ENCODE measurements around the gene PRKACB.

Gene PRKACB

GRCh38 chr1:84159533-84160240, 15.6 kb downstream of the PRKACB start:
- no peak for DNase-seq

DNA sequence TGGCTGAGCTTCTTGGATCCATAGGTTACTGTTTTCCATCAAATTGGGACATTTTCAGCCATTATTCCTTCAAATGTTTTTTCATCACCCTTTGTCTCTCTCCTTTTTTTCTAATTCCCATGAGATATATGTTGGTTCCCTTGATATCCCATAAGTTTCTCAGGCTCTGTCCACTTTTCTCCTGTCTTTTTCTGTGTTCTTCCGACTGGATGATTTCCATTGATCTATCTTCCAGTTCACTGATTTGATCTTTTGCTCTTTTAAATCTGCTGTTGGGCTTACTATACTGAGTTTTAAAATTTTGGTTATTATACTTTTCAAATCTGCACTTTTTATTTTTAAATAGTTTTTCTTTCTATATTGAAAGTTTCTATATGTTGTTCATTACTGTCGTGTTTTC, 18.2 kb downstream of the PRKACB start:
- DNase-seq = no peak

- no peak for DNase-seq
Measured at GRCh38 chr1:84163123-84163931, 19.3 kb downstream of the PRKACB start.

- DNase-seq = peak; percentile 91
Measured at GRCh38 chr1:84164161-84164560, 20.1 kb downstream of the PRKACB start.

DNA sequence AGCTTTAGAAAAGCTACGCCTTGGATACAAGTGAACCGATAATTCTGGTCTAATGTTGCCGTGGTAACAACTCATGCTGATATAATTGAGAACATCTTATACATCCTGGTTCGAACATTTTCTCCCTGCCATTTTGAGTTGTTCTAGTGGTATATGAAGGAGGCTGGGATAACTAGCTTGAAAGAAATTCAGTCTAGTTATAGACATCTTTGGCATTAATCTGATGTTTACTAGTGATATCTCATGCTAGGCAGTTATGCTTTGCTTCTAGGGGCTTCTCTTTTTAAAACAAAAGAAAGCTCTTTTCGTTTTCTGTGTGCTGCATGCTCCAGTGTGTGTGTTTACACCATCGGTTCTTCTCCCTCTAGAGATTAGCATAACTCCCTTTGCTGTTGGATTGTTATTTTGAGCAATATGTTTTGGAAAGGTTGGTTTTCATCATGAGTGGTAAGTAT, 20.5 kb downstream of the PRKACB start:
- peak; percentile 91 for DNase-seq

GRCh38 chr1:84165601-84166000, 21.5 kb downstream of the PRKACB start:
- no peak for DNase-seq

GRCh38 chr1:84166797-84167196, 22.7 kb downstream of the PRKACB start:
- no peak for DNase-seq

GRCh38 chr1:84168783-84169182, 24.7 kb downstream of the PRKACB start:
- DNase-seq = no peak

DNA sequence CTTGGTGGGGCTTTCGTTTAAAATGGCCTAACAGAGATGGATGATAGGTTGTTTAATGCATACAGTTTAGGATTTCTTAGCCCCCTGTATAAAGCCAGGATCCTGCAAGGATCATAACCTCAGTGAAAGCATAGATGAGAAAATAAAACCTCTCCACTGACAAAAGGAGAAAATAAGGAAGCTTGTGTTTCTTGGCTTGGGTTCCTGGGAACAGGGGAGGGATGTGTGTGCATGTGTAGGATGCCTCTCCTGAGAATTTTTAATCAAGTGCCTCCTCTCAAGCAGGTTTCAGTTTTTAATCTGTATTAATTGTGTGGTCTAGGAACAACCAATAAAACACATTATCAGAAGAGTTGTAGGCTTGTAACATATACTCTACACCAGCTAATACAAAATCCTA, 26.1 kb downstream of the PRKACB start:
- DNase-seq = no peak

DNA sequence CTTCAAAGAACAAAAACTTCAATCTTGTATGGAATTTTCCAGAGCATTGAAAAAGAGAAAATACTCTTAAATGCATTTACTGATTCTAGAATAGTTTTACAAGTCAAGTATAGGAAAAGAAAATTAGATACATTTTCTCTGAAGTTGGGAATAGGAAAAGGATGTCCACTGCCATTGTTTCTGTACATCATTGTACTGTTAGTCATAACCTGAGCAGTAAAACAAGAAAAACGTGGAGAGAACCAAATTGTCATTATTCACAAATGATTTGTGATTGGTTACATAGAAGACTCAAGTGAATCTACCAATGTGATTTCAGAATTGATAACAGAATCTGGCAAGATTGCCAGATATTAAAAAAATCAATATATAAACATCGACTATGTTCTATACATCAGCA, 27.4 kb downstream of the PRKACB start:
- no peak for DNase-seq

GRCh38 chr1:84174051-84174556, 30.0 kb downstream of the PRKACB start:
- peak; percentile 34 for DNase-seq

GRCh38 chr1:84181350-84182005, 37.4 kb downstream of the PRKACB start:
- DNase-seq = no peak

DNA sequence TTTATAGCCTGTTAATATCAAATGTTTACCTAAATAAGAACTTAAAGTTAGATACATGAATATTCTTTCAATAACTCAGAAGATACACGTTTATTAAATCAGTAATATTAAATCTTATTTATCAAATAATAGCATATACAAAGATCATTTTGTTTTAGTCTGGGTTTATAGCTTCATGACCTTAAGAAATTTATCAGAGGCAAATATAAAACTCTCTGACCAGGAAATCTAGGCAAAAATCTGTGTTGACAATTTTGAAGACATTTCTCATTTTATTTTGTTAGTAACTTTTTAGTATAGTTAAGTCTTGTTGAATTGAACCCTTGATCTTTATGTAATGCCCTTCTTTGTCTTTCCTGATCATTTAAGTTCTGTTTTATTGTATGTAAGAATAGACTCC, 46.4 kb downstream of the PRKACB start:
- no peak for DNase-seq

DNA sequence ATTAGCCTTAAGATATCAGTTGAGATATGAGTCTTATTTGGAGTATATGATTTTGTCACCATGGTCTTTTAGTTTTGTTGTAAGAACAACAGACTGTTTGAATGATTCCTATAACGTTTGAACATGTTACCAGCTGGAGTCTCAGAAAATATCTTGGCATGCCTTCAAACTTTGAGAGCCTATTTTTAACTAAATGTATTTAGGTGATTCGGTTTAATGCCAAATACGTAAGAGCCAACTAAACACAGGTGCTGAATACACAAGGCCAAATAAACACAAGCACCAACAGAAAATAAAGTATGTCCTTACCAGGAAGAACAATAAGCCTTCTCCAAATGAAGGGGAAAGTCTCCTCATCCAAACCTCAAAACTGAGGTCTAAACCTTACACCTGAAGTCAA, 48.6 kb downstream of the PRKACB start:
- no peak for DNase-seq

DNA sequence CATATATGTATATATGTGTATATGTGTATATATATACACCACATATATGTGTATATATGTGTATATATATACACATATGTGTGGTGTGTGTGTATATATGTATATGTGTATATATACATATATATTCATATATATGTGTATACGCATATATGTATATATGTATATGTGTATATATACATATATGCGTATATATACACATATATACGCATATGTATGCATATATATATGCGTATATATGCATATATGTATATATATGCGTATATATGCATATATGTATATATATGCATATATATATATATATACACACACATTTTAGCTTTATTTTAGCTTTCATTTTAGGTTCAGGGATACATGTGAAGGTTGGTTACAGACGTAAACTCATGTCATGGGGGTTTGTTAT, 54.8 kb downstream of the PRKACB start:
- no peak for DNase-seq

DNA sequence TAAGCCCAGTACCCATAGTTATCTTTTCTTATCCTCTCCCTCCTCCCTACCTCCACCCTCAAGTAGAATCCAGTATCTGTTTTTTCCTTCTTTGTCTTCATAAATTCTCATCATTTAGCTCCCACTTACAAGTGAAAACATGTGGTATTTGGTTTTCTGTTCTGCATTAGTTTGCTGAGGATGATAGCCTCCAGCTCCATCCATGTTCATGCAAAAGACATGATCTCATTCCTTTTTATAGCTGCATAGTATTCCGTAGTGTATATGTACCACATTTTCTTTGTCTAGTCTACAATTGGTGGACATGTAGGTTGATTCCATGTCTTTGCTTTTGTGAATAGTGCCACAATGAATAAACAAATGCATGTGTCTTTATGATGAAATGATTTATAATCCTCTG, 55.2 kb downstream of the PRKACB start:
- no peak for DNase-seq

DNA sequence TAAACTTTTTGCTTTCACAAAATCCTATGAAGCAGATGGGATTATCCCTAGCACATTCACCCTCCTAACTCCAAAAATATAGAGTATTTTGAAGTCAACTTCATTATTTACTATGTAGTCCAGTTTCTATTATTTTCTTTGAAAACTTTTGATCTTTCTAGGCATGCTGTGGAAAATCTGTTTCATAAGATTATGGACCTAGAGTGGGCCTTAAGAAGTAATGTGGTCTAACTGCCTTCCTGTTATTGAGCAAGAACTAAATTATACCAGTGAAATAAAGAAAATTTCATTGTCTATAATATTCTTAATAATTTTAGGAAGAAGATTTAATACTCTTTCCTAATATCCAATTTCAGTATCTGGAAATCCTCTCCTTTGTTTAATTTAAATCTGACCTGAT, 58.1 kb downstream of the PRKACB start:
- DNase-seq = no peak

DNA sequence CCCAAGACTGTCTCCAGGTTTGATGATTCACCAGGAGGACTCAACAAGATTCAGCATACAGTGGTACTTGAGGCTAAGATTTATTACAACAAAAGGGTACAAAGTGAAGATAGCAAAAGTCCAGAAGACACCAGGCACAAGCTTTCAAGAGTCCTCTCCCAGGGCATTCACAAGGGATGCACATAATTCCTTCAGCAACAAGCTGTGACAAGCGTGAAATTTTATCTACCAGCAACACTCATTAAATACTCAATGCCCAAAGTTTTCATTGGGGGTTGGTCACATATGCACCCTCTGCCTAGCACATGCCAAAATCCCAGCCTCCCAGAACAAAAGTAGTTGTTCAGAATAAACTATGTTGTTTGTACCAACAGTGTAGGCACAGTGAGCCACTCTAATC, 62.3 kb downstream of the PRKACB start:
- no peak for DNase-seq

GRCh38 chr1:84208935-84209334, 64.9 kb downstream of the PRKACB start:
- no peak for DNase-seq

DNA sequence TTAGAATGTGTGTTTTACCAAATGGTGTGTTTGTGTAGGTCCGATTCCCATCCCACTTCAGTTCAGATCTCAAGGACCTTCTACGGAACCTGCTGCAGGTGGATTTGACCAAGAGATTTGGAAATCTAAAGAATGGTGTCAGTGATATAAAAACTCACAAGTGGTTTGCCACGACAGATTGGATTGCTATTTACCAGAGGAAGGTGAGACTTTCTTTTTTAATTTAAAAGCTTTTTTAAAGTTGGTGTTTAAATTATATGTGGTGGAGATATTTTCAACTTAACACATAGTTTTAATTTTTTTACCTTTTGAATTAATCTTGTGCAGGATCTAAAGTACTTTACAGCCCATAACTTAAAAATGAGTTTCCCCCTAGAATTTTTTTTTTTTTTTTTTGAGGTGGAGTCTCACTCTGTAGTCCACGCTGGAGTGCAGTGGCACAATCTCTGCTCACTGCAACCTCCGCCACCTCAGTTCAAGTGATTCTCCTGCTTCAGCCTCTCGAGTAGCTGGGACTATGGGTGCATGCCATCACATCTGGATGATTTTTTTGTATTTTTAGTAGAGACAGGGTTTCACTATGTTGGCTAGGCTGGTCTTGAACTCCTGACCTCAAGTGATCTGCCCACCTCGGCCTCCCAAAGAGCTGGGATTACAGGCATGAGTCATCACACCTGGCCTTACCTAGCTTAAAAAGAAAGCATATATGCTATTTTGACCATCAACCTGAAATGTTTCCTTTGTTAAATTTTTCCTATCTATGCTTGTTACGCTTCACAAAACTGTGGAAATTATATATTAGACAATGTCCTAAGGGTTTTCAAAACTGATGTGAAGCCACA, 70.3 kb downstream of the PRKACB start:
- DNase-seq = no peak

DNA sequence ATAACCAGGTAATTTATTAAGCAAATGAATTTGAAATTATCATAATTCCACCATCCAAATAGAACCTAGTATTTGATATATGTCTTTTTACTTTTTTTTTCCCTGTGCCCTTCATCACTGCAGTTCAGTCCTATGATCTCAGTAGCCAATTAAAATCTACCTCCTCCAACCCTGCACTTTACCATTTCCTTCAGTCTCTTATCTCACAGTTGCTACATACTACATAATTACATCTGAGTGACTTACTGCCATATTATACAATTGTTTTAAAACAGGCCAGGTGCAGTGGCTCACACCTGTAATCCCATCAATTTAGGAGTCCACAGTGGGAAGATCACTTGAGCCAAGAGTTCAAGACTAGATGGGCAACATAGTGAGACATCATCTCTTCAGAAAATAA, 73.2 kb downstream of the PRKACB start:
- DNase-seq = no peak

DNA sequence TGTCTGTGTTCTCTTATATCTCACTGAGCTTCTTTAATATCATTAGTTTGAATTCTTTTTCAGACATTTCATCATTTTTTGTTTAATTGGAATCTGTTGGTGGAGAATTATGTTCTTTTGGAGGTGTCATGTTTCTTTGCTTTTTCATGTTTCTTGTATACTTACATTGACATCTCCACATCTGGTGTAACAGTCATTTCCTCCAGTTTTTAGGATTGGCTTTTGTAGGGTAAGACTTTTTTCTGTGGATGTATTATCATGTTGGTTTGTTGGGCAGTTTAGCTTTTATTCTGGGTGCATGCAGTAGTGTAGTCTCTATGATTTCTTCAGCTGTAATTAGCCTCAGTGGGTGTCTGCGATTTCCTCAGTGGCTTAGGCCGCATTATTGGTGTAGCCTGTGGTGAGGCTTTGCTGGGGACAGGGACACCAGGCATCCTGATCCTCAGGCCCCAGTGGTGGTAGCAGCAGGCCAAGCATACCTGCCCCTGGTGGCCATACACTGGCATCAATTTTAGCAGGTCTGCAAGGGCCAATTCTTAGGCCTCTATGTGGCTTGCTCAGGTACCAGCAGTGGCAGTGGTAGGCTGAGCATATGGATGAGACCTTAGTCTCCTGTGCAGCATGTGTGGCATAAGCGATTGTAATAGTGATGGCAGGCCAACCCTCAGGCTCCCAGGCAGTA, 79.8 kb downstream of the PRKACB start:
- no peak for DNase-seq
